GM21447 (cell line): Measurements from ENCODE around the gene YBX2.

ENCODE experiments used
- ATAC-seq: cut with Tn5 transposase; IDR thresholded peaks from one replicate; pipeline ENCODE4 v1.9.1; 2021; ENCODE audit not compliant: unreplicated experiment

YBX2 gene

DNA sequence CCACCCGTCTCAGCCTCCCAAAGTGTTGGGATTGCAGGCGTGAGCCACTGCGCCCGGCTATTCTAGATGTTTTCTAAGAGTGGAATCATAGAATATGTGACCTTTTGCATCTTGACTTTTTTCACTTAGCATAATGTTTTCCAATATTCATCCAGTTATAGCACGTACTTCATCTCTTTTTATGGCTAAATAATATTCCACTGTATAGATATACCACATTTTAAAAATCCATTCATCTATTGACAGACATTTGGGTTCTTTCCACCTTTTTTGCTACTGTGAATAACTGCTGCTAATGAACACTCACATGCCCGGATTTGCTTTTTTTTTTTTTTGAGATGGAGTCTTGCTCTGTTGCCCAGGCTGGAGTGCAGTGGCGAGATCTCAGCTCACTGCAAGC lies 9.7 kb upstream of the YBX2 start:
- no peak for ATAC-seq

GRCh38 chr17:7296189-7296861 lies 1.9 kb upstream of the YBX2 start:
- no peak for ATAC-seq

DNA sequence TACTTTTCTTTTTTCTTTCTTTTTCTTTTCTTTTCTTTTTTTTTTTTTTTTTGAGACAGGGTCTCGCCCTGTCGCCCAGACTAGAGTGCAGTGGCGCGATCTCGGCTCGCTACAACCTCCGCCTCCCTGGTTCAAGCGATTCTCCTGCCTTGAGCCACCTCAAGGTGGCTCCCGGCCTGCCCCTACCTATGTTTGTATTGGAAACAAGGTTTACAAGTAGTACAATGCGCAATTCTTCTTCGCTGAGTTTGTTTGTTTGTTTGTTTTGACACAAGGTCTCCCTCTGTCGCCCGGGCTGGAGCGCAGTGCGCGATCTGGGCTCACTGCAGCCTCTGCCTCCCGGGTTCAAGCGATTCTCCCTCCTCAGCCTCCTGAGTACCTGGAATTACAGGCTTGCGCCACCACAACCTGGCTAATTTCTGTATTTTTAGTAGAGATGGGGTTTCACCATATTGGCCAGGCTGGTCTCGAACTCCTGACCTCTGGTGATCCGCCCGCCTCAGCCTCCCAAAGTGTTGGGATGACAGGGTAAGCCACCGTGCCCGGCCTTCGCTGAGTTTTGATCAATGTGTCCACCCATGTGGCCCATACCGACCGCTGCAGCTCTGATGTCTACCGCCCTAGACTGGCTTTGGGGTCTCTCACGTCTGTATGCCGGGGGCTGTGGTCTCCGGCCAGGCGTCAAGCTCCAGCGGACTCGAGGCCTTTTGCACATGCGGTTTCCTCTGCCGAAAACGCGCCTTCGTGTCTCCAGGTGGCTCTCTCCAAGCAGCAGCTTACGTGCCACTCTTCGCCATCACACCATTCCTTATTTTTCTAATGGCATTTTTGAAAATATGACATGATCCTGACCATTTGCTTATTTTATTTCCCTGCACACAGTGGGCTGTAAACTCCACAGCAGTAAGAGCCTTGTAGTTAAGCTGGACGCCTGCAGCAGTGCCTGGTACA lies 1.1 kb upstream of the YBX2 start:
- no peak for ATAC-seq

DNA sequence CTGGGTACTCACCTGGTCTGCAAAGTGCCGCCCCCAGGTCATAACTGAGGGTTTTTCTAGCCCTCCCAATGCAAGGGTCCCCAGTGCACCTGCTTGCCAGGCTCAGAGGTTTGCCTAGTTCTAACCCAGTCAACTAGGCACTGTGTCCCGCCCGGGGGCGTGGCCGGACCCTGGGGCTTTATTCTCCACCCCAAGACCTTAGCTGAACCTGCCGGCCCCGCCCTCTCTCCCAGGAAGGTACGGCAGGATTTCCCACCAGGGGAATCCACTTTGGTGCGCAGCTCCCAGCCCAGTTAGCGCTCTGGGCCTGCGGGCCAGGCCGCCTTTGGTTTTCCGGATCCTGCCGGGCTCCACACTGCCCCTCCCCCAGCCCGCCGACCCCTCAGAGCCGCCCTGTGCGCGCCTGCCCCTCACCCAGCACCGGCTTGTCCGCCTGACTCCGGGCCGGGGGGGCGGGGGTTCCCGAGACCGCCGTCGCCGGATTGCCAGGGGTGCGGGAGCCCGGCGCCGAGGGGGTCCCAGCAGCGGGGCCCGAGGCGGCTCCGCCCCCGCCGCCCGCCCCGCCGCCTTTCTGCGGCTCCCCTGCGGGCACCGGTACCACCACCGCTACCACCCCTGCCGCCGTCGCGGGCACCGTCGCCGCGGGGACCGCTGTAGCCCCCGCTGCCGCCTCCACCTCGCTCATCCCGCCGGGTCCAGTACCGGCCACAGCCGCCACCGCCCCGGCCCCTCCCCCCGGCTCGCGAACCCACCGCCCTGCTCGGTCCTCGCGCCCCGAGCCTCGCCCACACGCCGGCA lies 424 bp downstream of the YBX2 start:
- ATAC-seq: no peak

GRCh38 chr17:7293159-7293558 lies 1.3 kb downstream of the YBX2 start:
- no peak for ATAC-seq

GRCh38 chr17:7292729-7293128 lies 1.7 kb downstream of the YBX2 start:
- no peak for ATAC-seq

DNA sequence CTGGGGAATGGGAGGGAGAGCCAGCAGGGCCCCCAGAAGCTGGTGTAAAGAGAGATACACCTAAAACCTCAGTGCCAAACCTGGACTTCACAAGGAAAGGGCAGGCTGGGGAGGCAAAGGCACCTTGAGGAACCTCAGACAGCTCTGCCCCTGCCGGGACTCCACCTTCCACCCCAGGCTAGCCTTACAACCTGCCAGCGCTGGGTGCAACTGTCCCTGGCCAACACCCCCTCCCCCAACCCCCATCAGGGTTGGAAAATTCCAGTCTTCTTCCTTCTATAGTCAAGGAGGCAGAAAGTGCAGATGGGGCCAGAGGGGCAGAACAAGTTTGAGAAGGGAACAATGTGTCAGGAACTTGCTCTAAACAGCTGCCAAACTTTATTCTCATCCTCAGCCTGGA lies 2.2 kb downstream of the YBX2 start:
- ATAC-seq: no peak

DNA sequence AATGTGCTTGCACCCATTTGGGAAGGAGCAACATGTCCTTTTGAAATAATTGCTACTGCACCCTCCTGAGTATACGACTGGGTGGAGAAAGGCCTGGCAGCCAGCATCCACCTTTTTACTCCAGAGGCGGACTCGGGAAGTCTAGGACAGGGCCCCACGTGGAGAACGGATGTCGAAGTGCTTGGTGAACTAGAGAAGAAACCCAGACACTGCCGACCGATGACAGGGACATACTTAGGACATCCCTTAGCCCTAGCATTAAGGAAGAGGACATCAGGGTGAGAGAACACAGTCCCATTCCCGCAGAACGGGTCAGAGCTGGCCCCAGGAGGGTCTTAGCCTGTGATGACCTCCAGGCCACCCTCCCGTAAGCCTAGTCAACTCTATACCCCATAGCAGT lies 3.8 kb downstream of the YBX2 start:
- ATAC-seq: no peak

- ATAC-seq: no peak
These were observed 4.3 kb downstream of the YBX2 start for GRCh38 chr17:7290166-7290565.

GRCh38 chr17:7289256-7290032 lies 5.0 kb downstream of the YBX2 start:
- no peak for ATAC-seq

GRCh38 chr17:7285679-7286078 lies 8.8 kb downstream of the YBX2 start:
- no peak for ATAC-seq

DNA sequence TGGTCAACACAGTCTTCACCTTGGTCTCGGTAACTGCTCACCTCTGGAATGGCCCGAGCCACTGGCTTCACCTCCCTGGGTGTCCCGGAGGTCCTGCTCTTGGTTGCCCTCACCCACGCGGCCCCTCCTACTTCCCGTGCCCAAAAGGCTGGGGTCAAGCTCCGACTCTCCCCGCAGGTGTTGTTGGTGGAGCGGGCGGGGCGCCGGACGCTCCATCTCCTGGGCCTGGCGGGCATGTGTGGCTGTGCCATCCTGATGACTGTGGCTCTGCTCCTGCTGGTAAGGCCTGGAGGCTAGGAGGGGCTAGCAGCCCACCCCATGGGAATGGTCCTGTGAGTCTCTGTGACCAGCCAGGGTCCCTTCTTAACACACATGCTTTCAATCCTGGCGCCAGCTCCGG lies 9.5 kb downstream of the YBX2 start:
- ATAC-seq: no peak

- no peak for ATAC-seq
These were observed 10.8 kb downstream of the YBX2 start for GRCh38 chr17:7283471-7284216.

GRCh38 chr17:7282752-7283321 lies 11.6 kb downstream of the YBX2 start:
- no peak for ATAC-seq

DNA sequence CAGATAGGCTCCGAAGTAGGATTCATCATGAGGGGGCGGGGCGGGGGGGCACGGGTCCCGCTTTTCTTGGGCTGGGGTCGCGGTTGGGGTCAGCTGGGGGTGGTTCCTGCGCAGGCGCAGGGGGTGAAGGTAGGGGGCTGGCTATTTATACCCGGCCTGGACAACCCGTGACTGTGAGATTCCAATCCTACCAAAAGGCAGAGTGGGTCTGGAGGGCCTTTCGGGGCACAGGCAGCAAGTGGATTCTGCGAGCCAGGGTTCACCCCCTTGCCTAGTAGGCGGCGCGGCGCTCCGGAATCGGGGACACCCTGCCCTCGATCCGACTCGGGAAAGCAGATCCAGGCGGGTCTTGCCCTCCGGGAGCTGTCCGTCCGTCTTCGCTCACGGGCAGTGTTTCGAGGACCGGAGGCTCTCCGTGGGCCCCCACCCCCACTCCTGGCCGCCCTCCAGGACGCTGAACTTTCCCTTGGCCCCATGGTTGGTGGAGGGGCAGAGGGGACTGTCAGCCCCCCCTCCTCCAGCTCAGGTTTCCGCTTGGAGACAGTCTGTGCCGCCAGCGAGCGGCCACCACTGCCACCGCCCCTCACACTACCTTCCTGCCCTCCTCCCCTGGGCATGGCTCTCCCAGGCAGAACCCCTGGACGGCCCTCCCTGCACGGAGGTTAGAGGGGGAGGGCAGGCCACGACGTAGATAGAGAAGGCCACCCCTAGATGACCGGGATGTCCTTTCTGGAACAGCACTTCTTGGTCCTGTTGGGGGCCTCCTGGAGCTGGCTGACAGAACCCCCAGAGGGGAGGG lies 12.3 kb downstream of the YBX2 start:
- ATAC-seq: no peak

DNA sequence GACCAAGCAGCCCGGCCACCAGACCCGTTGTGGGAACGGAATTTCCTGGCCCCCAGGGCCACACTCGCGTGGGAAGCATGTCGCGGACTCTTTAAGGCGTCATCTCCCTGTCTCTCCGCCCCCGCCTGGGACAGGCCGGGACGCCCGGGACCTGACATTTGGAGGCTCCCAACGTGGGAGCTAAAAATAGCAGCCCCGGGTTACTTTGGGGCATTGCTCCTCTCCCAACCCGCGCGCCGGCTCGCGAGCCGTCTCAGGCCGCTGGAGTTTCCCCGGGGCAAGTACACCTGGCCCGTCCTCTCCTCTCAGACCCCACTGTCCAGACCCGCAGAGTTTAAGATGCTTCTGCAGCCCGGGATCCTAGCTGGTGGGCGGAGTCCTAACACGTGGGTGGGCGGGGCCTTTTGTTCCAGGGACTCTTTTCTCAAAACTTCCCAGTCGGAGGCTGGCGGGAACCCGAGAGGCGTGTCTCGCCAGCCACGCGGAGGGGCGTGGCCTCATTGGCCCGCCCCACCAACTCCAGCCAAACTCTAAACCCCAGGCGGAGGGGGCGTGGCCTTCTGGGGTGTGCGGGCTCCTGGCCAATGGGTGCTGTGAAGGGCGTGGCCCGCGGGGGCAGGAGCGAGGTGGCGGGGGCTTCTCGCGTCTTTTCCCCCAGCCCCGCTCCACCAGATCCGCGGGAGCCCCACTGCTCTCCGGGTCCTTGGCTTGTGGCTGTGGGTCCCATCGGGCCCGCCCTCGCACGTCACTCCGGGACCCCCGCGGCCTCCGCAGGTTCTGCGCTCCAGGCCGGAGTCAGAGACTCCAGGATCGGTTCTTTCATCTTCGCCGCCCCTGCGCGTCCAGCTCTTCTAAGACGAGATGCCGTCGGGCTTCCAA lies 13.1 kb downstream of the YBX2 start, which contains the start of gene SLC2A4:
Gene SLC2A4 (plus strand): TSS at position 645 of the 879 bp plus-strand sequence. CDS start 217 bp downstream, at position 862.
- peak; percentile 52 for ATAC-seq

- peak; percentile 57 for ATAC-seq
These were observed 13.8 kb downstream of the YBX2 start for GRCh38 chr17:7280519-7281073.
